B cell (primary cell): Measurements from ENCODE around the gene IL17RC. TPM values are rescaled to one million over a fixed set of nuclear protein-coding genes. Genes with fewer than 3 reads are reported as not detected.

Experiments
- ATAC-seq: fragments of 200-7000 bp; cut with Tn5 transposase; one replicate; pipeline ENCODE4 v1.10.0; 2021; ENCODE audit warnings: low read depth, mild to moderate bottlenecking, moderate number of reproducible peaks, moderate library complexity
- CTCF ChIA-PET: fragments of 350-600 bp; sonication (Branson Sonifier 250); formaldehyde crosslinking; loops from one replicate; lab custom pipeline; 2021; ENCODE audit warnings: antibody characterized with exemption, inconsistent platforms; lab: Charles Lee
- POLR2A ChIA-PET: fragments of 350-600 bp; sonication (Branson Sonifier 250); formaldehyde crosslinking; loops from one replicate; lab custom pipeline; 2021; ENCODE audit warnings: antibody characterized with exemption; lab: Charles Lee
- DNase-seq: peaks from one replicate; pipeline ENCODE4 v3.0.0; 2013
- H2AFZ ChIP-seq: 2 replicates; pipeline ENCODE4 v1.6.1; 2012; ENCODE audit warnings: mild to moderate bottlenecking, low read depth, low read length; ENCODE audit not compliant: insufficient read depth, poor library complexity, severe bottlenecking
- H3K27ac ChIP-seq, 2 donors: 1 replicate in 1 of 2; 2 replicates in 1 of 2; pipeline ENCODE4 v1.5.1; 2012 to 2013; ENCODE audit warnings: low read length in 2 of 2, mild to moderate bottlenecking in 2 of 2, moderate library complexity in 1 of 2
- H3K27me3 ChIP-seq, 4 experiments: fragments of 200-600 bp in 1 of 4; sonication (generic) in 1 of 4; replicated peaks in 1 of 4; 1 replicate in 2 of 4; 2 replicates in 2 of 4; pipeline versions ENCODE4 v1.6.1 to v1.7.0; 2013 to 2016; ENCODE audit warnings: low read length in 3 of 4, mild to moderate bottlenecking in 2 of 4, mixed read lengths in 1 of 4, moderate library complexity in 1 of 4; ENCODE audit not compliant: insufficient read depth in 4 of 4, control insufficient read depth in 3 of 4; ENCODE audit errors: control extremely low read depth in 1 of 4
- H3K36me3 ChIP-seq, 2 experiments: replicated peaks in 1 of 2; 1 replicate in 1 of 2; 2 replicates in 1 of 2; pipeline versions ENCODE4 v1.6.1 to v1.7.1; 2013; ENCODE audit warnings: low read length in 1 of 2; ENCODE audit not compliant: insufficient read depth in 2 of 2, control insufficient read depth in 1 of 2; ENCODE audit errors: control extremely low read depth in 1 of 2, extremely low read depth in 1 of 2
- H3K4me1 ChIP-seq, 2 donors: fragments of 200-600 bp in 1 of 2; sonication (generic) in 1 of 2; 1 replicate in 1 of 2; 2 replicates in 1 of 2; pipeline versions ENCODE4 v1.5.1 to v1.6.1; 2013 to 2017; ENCODE audit warnings: low read length in 2 of 2; ENCODE audit not compliant: control insufficient read depth in 2 of 2, insufficient read depth in 2 of 2
- H3K4me2 ChIP-seq: replicated peaks from 2 replicates; pipeline ENCODE3; 2012; ENCODE audit warnings: mild to moderate bottlenecking, low read depth, low read length; ENCODE audit not compliant: poor library complexity, severe bottlenecking
- H3K4me3 ChIP-seq, 5 experiments: fragments of 200-600 bp in 1 of 5; sonication (generic) in 1 of 5; 1 replicate in 3 of 5; 2 replicates in 2 of 5; pipeline versions ENCODE4 v1.5.1 to v1.7.0; 2011 to 2016; ENCODE audit warnings: low read length in 4 of 5, mild to moderate bottlenecking in 4 of 5, low read depth in 2 of 5, control low read depth in 1 of 5, moderate library complexity in 1 of 5; ENCODE audit not compliant: insufficient read depth in 1 of 5; ENCODE audit errors: control extremely low read depth in 1 of 5, extremely low read depth in 1 of 5
- H3K79me2 ChIP-seq: fragments of 200-600 bp; sonication (generic); one replicate; pipeline ENCODE4 v1.6.0; 2016; ENCODE audit warnings: low read length; ENCODE audit not compliant: control insufficient read depth, insufficient read depth
- H3K9ac ChIP-seq: fragments of 200-600 bp; sonication (generic); 2 replicates; pipeline ENCODE4 v1.6.1; 2017; ENCODE audit warnings: mild to moderate bottlenecking, low read length, moderate library complexity
- H3K9me3 ChIP-seq, 3 donors: one replicate each; pipeline versions ENCODE4 v1.6.1 to v1.7.1; 2013; ENCODE audit warnings: low read length in 2 of 3; ENCODE audit not compliant: control insufficient read depth in 2 of 3, insufficient read depth in 1 of 3; ENCODE audit errors: control extremely low read depth in 1 of 3
- H4K20me1 ChIP-seq: 2 replicates; pipeline ENCODE4 v1.6.0; 2012; ENCODE audit warnings: mild to moderate bottlenecking, low read length; ENCODE audit not compliant: insufficient read depth, control insufficient read depth, poor library complexity, severe bottlenecking
- H3K27ac Mint-ChIP-seq: one replicate; pipeline ENCODE4 v1.8.0; 2021; ENCODE audit warnings: mixed read lengths
- H3K27me3 Mint-ChIP-seq: one replicate; pipeline ENCODE4 v1.8.0; 2021; ENCODE audit warnings: mixed read lengths
- H3K4me1 Mint-ChIP-seq: one replicate; pipeline ENCODE4 v1.8.0; 2021; ENCODE audit warnings: mixed read lengths
- H3K4me3 Mint-ChIP-seq: one replicate; pipeline ENCODE4 v1.8.0; 2021; ENCODE audit warnings: mixed read lengths
- H3K9me3 Mint-ChIP-seq: one replicate; pipeline ENCODE4 v1.8.0; 2022; ENCODE audit warnings: mixed read lengths; ENCODE audit not compliant: insufficient read depth
- EZH2 ChIP-seq: IDR thresholded peaks from 2 replicates; pipeline ENCODE4 v1.6.1; 2012; ENCODE audit warnings: borderline replicate concordance, low read depth, mild to moderate bottlenecking, moderate library complexity, low read length; ENCODE audit not compliant: insufficient read depth, poor library complexity, severe bottlenecking
- WGBS: methylation state at CpG from one replicate; pipeline ENCODE4 v1.1.5; 2013; ENCODE audit warnings: missing lambda C conversion rate; ENCODE audit not compliant: insufficient coverage; 5-methylcytosine and 5-hydroxymethylcytosine counted together
- intact Hi-C: fragments of 100-400 bp; cut with micrococcal nuclease; formaldehyde crosslinking; loops from one replicate; pipeline ENCODE4 v1.10.0; 2022
- polyA plus RNA-seq: library from polyadenylated mRNA; depleted of rRNA; stranded (reverse); fragments of >200 nt; gene quantifications from 2 replicates; pipeline ENCODE4 v1.2.3, GENCODE V29; 2012
- total RNA-seq, 2 donors: library from RNA; stranded (reverse); fragments of 120-200 nt in 1 of 2; gene quantifications; 1 replicate in 1 of 2; 2 replicates in 1 of 2; pipeline versions ENCODE4 v1.2.3 to v1.2.4, GENCODE V29; 2013 to 2022
- TF ChIP-seq, protein P1 (sequence below): fragments of 200-600 bp; IDR thresholded peaks from one replicate; pipeline ENCODE4 v1.8.0; 2022; ENCODE audit warnings: antibody characterized with exemption, mild to moderate bottlenecking

The IL17RC gene
- total and polyA plus RNA-seq, 2 donors (not counting 1 experiment from before 2014, with no cell fraction given): 0.25 to 0.98 TPM

DNA sequence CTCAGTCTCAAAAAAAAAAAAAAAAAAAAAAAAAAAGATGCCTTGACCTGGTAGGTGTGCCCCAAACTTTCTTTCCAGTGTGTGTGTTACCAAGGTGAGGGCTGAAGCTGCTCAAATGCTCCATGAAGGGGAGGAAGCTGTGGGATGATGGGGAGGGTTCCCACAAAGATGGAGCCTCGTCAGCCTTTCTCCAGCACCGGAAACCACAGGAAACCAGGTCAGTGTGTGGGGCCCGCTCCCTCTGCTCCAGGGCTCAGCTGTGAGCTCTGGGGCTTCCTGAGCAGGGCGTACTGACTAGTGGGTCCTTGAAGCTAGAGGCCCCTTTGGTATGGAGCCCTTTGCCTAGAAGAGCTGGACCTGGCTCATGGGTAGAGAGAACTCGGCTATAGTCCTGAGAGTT is 14.9 kb upstream of the IL17RC start:
- ATAC-seq: no peak
- Histone ChIP-seq H2AFZ (no peak overlapping the region), H4K20me1 (no peaks in the 10 kb centered on the region), H3K9ac (no peak overlapping the region), H3K9me3 (no peaks in the 10 kb centered on the region), H3K27me3 (no peaks in the 10 kb centered on the region), H3K4me2 (no peak overlapping the region), H3K79me2 (peaks cover 33% of the 10 kb centered on the region), H3K4me1 (no peaks in the 10 kb centered on the region), H3K36me3 (no peaks in the 10 kb centered on the region), H3K27ac (no peak overlapping the region), H3K4me3 (no peak overlapping the region)
- no peak for TF ChIP-seq EZH2
- TF ChIP-seq, protein P1, sequence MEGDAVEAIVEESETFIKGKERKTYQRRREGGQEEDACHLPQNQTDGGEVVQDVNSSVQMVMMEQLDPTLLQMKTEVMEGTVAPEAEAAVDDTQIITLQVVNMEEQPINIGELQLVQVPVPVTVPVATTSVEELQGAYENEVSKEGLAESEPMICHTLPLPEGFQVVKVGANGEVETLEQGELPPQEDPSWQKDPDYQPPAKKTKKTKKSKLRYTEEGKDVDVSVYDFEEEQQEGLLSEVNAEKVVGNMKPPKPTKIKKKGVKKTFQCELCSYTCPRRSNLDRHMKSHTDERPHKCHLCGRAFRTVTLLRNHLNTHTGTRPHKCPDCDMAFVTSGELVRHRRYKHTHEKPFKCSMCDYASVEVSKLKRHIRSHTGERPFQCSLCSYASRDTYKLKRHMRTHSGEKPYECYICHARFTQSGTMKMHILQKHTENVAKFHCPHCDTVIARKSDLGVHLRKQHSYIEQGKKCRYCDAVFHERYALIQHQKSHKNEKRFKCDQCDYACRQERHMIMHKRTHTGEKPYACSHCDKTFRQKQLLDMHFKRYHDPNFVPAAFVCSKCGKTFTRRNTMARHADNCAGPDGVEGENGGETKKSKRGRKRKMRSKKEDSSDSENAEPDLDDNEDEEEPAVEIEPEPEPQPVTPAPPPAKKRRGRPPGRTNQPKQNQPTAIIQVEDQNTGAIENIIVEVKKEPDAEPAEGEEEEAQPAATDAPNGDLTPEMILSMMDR: no peak
- WGBS: 5% methylated on average over 5 of the region's 5 CpGs
- CTCF ChIA-PET: no interaction called here
- H3K4me1 Mint-ChIP-seq: peaks cover 1% of the 10 kb centered on the region
- H3K27me3 Mint-ChIP-seq: peaks cover 4% of the 10 kb centered on the region
- no peak overlapping the region for H3K27ac Mint-ChIP-seq
- POLR2A ChIA-PET: interaction anchor here (0.5 kb wide), 1 partner anchor 75 kb away, joined by 4 read pairs; no protein-coding TSS in a partner anchor
- H3K4me3 Mint-ChIP-seq: no peak overlapping the region
- no peak for DNase-seq
- intact Hi-C loops: no loop called here
- H3K9me3 Mint-ChIP-seq: no peaks in the 10 kb centered on the region

DNA sequence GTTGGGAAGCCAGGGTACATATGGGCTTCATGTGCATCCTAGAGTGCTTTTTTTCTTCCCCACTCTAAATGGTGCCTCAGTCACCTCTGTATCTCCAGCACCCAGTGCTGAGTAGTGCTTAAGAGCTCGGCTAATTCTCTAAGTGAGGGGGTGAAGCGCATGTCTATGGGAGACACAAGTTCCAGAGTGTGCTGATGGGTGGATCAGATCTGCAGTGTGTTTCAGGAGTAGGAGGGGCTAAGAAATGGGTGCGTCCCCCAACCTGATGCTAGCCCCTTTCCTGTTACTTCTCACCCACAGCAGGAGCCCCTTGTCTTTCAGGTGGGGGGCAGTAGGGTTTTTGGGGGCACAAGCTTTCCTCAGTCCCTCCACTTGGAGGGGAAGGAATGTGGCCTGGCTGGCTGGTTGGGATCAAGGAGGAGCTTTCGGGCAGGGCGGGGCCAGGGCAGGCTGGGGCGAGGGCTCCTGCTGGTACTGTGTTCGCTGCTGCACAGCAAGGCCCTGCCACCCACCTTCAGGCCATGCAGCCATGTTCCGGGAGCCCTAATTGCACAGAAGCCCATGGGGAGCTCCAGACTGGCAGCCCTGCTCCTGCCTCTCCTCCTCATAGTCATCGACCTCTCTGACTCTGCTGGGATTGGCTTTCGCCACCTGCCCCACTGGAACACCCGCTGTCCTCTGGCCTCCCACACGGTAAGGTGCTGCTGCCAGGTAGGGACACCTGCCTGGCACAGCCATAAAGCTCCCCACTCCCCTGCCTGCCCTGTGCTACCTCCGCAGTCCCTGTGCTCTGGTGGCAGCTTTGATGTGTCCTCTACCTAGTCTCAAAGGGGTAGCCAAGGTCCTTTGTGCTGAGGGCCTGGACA is 14.3 kb upstream of the IL17RC start, which contains the start of gene IL17RE:
IL17RE (plus strand) TSS at position 477 of the 866 bp plus-strand sequence; CDS start at position 562, 85 bp downstream.
- H3K4me2 ChIP-seq: no peak within 1 kb of the TSS
- H3K27ac ChIP-seq: no peak within 1 kb of the TSS
- TF ChIP-seq, protein P1: no peak
- no peak for TF ChIP-seq EZH2
- no peaks in the 10 kb centered on the region for H3K9me3 Mint-ChIP-seq
- no peak within 1 kb of the TSS for H3K4me3 ChIP-seq
- ChIA-PET POLR2A (interaction anchor here (0.5 kb wide), 1 partner anchor 74 kb away, joined by 4 read pairs; no protein-coding TSS in a partner anchor), CTCF (no interaction called here)
- no peak within 1 kb of the TSS for H2AFZ ChIP-seq
- H3K79me2 ChIP-seq: peaks cover 26% of the 10 kb centered on the region
- no peak within 1 kb of the TSS for H3K27ac Mint-ChIP-seq
- H4K20me1 ChIP-seq: no peaks in the 10 kb centered on the region
- ATAC-seq (no peak), DNase-seq (no peak)
- 80% methylated on average over 10 of the region's 13 CpGs for WGBS
- intact Hi-C loops: no loop called here
- H3K4me3 Mint-ChIP-seq: no peak within 1 kb of the TSS
- peaks cover 4% of the 10 kb centered on the region for H3K27me3 Mint-ChIP-seq
- no peaks in the 10 kb centered on the region for H3K36me3 ChIP-seq
- H3K4me1 Mint-ChIP-seq: no peaks in the 10 kb centered on the region
- H3K9me3 ChIP-seq: no peaks in the 10 kb centered on the region
- no peaks in the 10 kb centered on the region for H3K27me3 ChIP-seq
- no peak within 1 kb of the TSS for H3K9ac ChIP-seq
- H3K4me1 ChIP-seq: no peaks in the 10 kb centered on the region
